Transverse colon (tissue), 4 donors: Measurements from ENCODE around the gene TMEM33.

Experiments
- EP300 ChIP-seq: sonication (generic); formaldehyde crosslinking; IDR thresholded peaks from one replicate; pipeline ENCODE4 v1.6.1; 2017; ENCODE audit warnings: antibody characterized with exemption, low read depth
- POLR2A ChIP-seq: fragments of 450-650 bp; IDR thresholded peaks from one replicate; pipeline ENCODE4 v1.6.1; 2016; ENCODE audit warnings: antibody characterized with exemption, mild to moderate bottlenecking, moderate library complexity
- POLR2AphosphoS5 ChIP-seq, 3 donors: sonication (generic); formaldehyde crosslinking; IDR thresholded peaks; one replicate each; pipeline ENCODE4 v1.6.1; 2016; ENCODE audit warnings: antibody characterized with exemption in 3 of 3
- TF ChIP-seq, protein P1 (sequence below), 5 experiments: fragments of 200-600 bp in 3 of 5; fragments of 450-650 bp in 2 of 5; sonication (generic) in 3 of 5; IDR thresholded peaks; 1 replicate in 2 of 5; 2 replicates in 3 of 5; pipeline ENCODE4 v1.5.1; 2016 to 2017; ENCODE audit warnings: antibody characterized with exemption in 5 of 5, inconsistent platforms in 3 of 5, mild to moderate bottlenecking in 2 of 5, moderate library complexity in 1 of 5

DNA sequence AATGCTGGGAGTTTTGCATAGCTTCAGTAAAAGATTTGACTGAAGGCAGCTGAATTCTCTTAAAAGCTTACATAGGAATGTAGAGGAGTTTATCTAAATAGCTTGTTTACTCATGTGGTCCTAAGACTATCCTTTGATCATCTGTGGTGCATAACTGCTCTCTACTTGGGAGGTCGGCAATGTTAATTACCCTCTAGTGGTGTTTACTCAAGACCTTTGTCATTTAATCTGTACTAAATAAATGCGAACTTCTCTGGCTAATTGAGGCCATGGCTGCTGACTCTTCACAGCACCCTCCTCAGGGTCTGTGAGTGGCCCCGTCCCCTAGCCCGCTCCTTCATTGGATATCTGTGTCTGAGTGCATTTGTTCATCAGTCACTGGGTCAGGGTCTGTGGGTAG is 13.8 kb upstream of the TMEM33 start:
- TF ChIP-seq, protein P1, sequence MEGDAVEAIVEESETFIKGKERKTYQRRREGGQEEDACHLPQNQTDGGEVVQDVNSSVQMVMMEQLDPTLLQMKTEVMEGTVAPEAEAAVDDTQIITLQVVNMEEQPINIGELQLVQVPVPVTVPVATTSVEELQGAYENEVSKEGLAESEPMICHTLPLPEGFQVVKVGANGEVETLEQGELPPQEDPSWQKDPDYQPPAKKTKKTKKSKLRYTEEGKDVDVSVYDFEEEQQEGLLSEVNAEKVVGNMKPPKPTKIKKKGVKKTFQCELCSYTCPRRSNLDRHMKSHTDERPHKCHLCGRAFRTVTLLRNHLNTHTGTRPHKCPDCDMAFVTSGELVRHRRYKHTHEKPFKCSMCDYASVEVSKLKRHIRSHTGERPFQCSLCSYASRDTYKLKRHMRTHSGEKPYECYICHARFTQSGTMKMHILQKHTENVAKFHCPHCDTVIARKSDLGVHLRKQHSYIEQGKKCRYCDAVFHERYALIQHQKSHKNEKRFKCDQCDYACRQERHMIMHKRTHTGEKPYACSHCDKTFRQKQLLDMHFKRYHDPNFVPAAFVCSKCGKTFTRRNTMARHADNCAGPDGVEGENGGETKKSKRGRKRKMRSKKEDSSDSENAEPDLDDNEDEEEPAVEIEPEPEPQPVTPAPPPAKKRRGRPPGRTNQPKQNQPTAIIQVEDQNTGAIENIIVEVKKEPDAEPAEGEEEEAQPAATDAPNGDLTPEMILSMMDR (IDR thresholded peaks at IDR 0.05), result no peak
- no peak for TF ChIP-seq POLR2A
- no peak for TF ChIP-seq POLR2AphosphoS5 (IDR thresholded peaks at IDR 0.05)
- no peak for TF ChIP-seq EP300
